MM.1S (cell line): ENCODE results near the gene TRIM15.
A peak's percentile ranks its signal among the peaks of the same experiment; 100 is the strongest.

Experiments used
- DNase-seq: peaks from one replicate; pipeline ENCODE4 v3.0.0-alpha.2; 2015
- H2AFZ ChIP-seq: fragments of 300-600 bp; sonication (generic); 2 replicates; pipeline ENCODE4 v1.6.0; 2016; ENCODE audit warnings: antibody characterized with exemption, low read length
- H3F3A ChIP-seq: fragments of 300-600 bp; sonication (generic); 2 replicates; pipeline ENCODE4 v1.6.1; 2016; ENCODE audit warnings: mild to moderate bottlenecking, antibody characterized with exemption, low read length, moderate library complexity, mixed read lengths; ENCODE audit not compliant: insufficient read depth
- H3K27ac ChIP-seq: fragments of 300-600 bp; sonication (generic); 2 replicates; pipeline ENCODE4 v1.5.1; 2016; ENCODE audit warnings: mild to moderate bottlenecking, low read length
- H3K27me3 ChIP-seq: fragments of 300-600 bp; sonication (generic); replicated peaks from 2 replicates; pipeline ENCODE4 v1.6.0; 2016; ENCODE audit warnings: low read length; ENCODE audit not compliant: insufficient read depth
- H3K36me3 ChIP-seq: fragments of 300-600 bp; sonication (generic); replicated peaks from 2 replicates; pipeline ENCODE4 v1.6.1; 2016; ENCODE audit warnings: mild to moderate bottlenecking, low read length, mixed read lengths; ENCODE audit not compliant: insufficient read depth
- H3K4me1 ChIP-seq: fragments of 300-600 bp; sonication (generic); 2 replicates; pipeline ENCODE4 v1.6.1; 2016; ENCODE audit warnings: low read length, mixed read lengths
- H3K4me2 ChIP-seq: fragments of 300-600 bp; sonication (generic); 2 replicates; pipeline ENCODE4 v1.6.0; 2016; ENCODE audit warnings: low read depth, low read length
- H3K4me3 ChIP-seq: fragments of 300-600 bp; sonication (generic); 2 replicates; pipeline ENCODE4 v1.5.1; 2016; ENCODE audit warnings: low read length, mixed read lengths
- H3K79me2 ChIP-seq: fragments of 300-600 bp; sonication (generic); 2 replicates; pipeline ENCODE4 v1.6.1; 2016; ENCODE audit warnings: mixed run types, low read length, mixed read lengths
- H3K9ac ChIP-seq: fragments of 300-600 bp; sonication (generic); 2 replicates; pipeline ENCODE4 v1.6.1; 2016; ENCODE audit warnings: low read length, mixed read lengths
- H3K9me2 ChIP-seq: fragments of 300-600 bp; sonication (generic); replicated peaks from 2 replicates; pipeline ENCODE4 v1.6.1; 2016; ENCODE audit warnings: mild to moderate bottlenecking, low read length, mixed read lengths; ENCODE audit not compliant: insufficient read depth
- H3K9me3 ChIP-seq: fragments of 300-600 bp; sonication (generic); replicated peaks from 2 replicates; pipeline ENCODE4 v1.6.1; 2016; ENCODE audit warnings: mild to moderate bottlenecking, low read length, mixed read lengths; ENCODE audit not compliant: insufficient read depth
- H4K20me1 ChIP-seq: fragments of 300-600 bp; sonication (generic); 2 replicates; pipeline ENCODE4 v1.6.1; 2016; ENCODE audit warnings: mild to moderate bottlenecking, low read length, moderate library complexity, mixed read lengths; ENCODE audit not compliant: insufficient read depth
- CTCF ChIP-seq: fragments of 300-600 bp; sonication (generic); IDR thresholded peaks from 2 replicates; pipeline ENCODE4 v1.5.1; 2016; ENCODE audit warnings: antibody characterized with exemption, low read length, mixed read lengths
- EZH2 ChIP-seq: fragments of 300-600 bp; sonication (generic); optimal IDR thresholded peaks from 2 replicates; pipeline ENCODE3; 2017; ENCODE audit warnings: low read depth, mild to moderate bottlenecking, antibody characterized with exemption, low read length, mixed read lengths
- EZH2phosphoT487 ChIP-seq: fragments of 300-600 bp; sonication (generic); IDR thresholded peaks from 2 replicates; pipeline ENCODE4 v1.6.1; 2018; ENCODE audit warnings: antibody characterized with exemption, low read length

TRIM15 gene

GRCh38 chr6:30154061-30154460, 9.3 kb upstream of the TRIM15 start:
- Histone ChIP-seq H3K9me3 (no peaks in the 10 kb centered on the region), H3K9me2 (no peaks in the 10 kb centered on the region), H3K36me3 (no peaks in the 10 kb centered on the region), H4K20me1 (no peaks in the 10 kb centered on the region), H3K27ac (no peak overlapping the region), H3F3A (peaks cover 4% of the 10 kb centered on the region; the same call in 1 of the 2 replicates), H3K4me2 (no peak overlapping the region), H3K4me1 (peaks cover 5% of the 10 kb centered on the region; the same call in 1 of the 2 replicates), H3K79me2 (no peaks in the 10 kb centered on the region), H3K4me3 (no peak overlapping the region), H3K27me3 (0 out of 2 replicates have a peak, but pooled peaks cover 12% of the 10 kb centered on the region), H3K9ac (no peak overlapping the region), H2AFZ (no peak overlapping the region)
- TF ChIP-seq CTCF (no peak), EZH2 (no peak), EZH2phosphoT487 (no peak)
- DNase-seq: no peak

- H3K4me1 ChIP-seq: peaks cover 5% of the 10 kb centered on the region; the same call in 1 of the 2 replicates
Measured at GRCh38 chr6:30154709-30155519, 8.4 kb upstream of the TRIM15 start.

GRCh38 chr6:30155520-30156261, 7.7 kb upstream of the TRIM15 start:
- H2AFZ ChIP-seq: no peak overlapping the region
- no peaks in the 10 kb centered on the region for H4K20me1 ChIP-seq
- H3K4me1 ChIP-seq: peaks cover 5% of the 10 kb centered on the region; the same call in 1 of the 2 replicates
- no peak overlapping the region for H3K9ac ChIP-seq
- no peak for DNase-seq
- no peak overlapping the region for H3K27ac ChIP-seq
- no peaks in the 10 kb centered on the region for H3K36me3 ChIP-seq
- no peak overlapping the region for H3K4me3 ChIP-seq
- H3K27me3 ChIP-seq: 0 out of 2 replicates have a peak, but pooled peaks cover 12% of the 10 kb centered on the region
- no peak overlapping the region for H3K4me2 ChIP-seq
- no peaks in the 10 kb centered on the region for H3K79me2 ChIP-seq
- TF ChIP-seq CTCF (no peak), EZH2phosphoT487 (no peak), EZH2 (no peak)
- no peaks in the 10 kb centered on the region for H3K9me2 ChIP-seq
- no peaks in the 10 kb centered on the region for H3K9me3 ChIP-seq
- H3F3A ChIP-seq: peaks cover 4% of the 10 kb centered on the region; the same call in 1 of the 2 replicates

More at GRCh38 chr6:30154709-30155519, 8.4 kb upstream of the TRIM15 start:
- H3F3A ChIP-seq: peaks cover 4% of the 10 kb centered on the region; the same call in 1 of the 2 replicates
- H4K20me1 ChIP-seq: no peaks in the 10 kb centered on the region
- H3K4me2 ChIP-seq: no peak overlapping the region
- no peak overlapping the region for H3K9ac ChIP-seq
- H3K36me3 ChIP-seq: no peaks in the 10 kb centered on the region
- no peak overlapping the region for H2AFZ ChIP-seq
- no peak overlapping the region for H3K4me3 ChIP-seq
- H3K79me2 ChIP-seq: no peaks in the 10 kb centered on the region
- peak; percentile 40 for DNase-seq
- TF ChIP-seq EZH2 (no peak), EZH2phosphoT487 (no peak), CTCF (no peak)
- H3K9me2 ChIP-seq: no peaks in the 10 kb centered on the region
- no peak overlapping the region for H3K27ac ChIP-seq
- H3K9me3 ChIP-seq: no peaks in the 10 kb centered on the region
- H3K27me3 ChIP-seq: 0 out of 2 replicates have a peak, but pooled peaks cover 12% of the 10 kb centered on the region
